H1 (cell line): Measurements from ENCODE around the gene GTF3C5. TPM values are rescaled to one million over a fixed set of nuclear protein-coding genes. Genes with fewer than 3 reads are reported as not detected.

Experiments used
- CTCF ChIA-PET: fragments of 300-600 bp; sonication (Branson Sonifier 250); formaldehyde crosslinking; loops from one replicate; lab custom pipeline; 2021; ENCODE audit not compliant: partially characterized antibody; lab: Charles Lee
- POLR2A ChIA-PET: fragments of 300-600 bp; sonication (Branson Sonifier 250); formaldehyde crosslinking; loops from one replicate; lab custom pipeline; 2021; ENCODE audit warnings: inconsistent platforms; ENCODE audit not compliant: partially characterized antibody; lab: Charles Lee
- DNase-seq, 2 experiments: peaks; one replicate each; pipeline versions ENCODE4 v3.0.0 to v3.0.0-alpha.2; 2010 to 2022; ENCODE audit warnings: low spot score in 2 of 2, low read depth in 1 of 2, mixed read lengths in 1 of 2
- FAIRE-seq: peaks from 2 replicates; lab custom pipeline; 2011; peaks lifted over from hg19 to GRCh38; lab: Jason Lieb, UNC
- H2AFZ ChIP-seq: 2 replicates; pipeline ENCODE4 v1.8.1; 2012; ENCODE audit warnings: low read length, inconsistent platforms
- H2AK5ac ChIP-seq: 2 replicates; pipeline ENCODE4 v1.6.1; 2013; ENCODE audit warnings: low read depth, low read length
- H2BK120ac ChIP-seq: replicated peaks from 2 replicates; pipeline ENCODE3; 2013; ENCODE audit warnings: low read depth, low read length, inconsistent platforms
- H2BK12ac ChIP-seq: 2 replicates; pipeline ENCODE4 v1.6.1; 2013; ENCODE audit warnings: low read depth, low read length
- H2BK15ac ChIP-seq: 2 replicates; pipeline ENCODE4 v1.6.1; 2013; ENCODE audit warnings: low read length
- H2BK20ac ChIP-seq: 2 replicates; pipeline ENCODE4 v1.6.1; 2013; ENCODE audit warnings: low read length
- H2BK5ac ChIP-seq: 2 replicates; pipeline ENCODE4 v1.6.1; 2013; ENCODE audit warnings: low read depth, low read length
- H3K14ac ChIP-seq: 2 replicates; pipeline ENCODE4 v1.6.1; 2013; ENCODE audit warnings: inconsistent platforms; ENCODE audit not compliant: insufficient read length
- H3K18ac ChIP-seq: 2 replicates; pipeline ENCODE4 v1.6.1; 2013; ENCODE audit warnings: low read length; ENCODE audit errors: extremely low read depth
- H3K23ac ChIP-seq: 2 replicates; pipeline ENCODE4 v1.6.1; 2013; ENCODE audit warnings: inconsistent platforms; ENCODE audit not compliant: insufficient read length
- H3K23me2 ChIP-seq: 2 replicates; pipeline ENCODE4 v1.6.1; 2013; ENCODE audit warnings: low read depth, low read length
- H3K27ac ChIP-seq: 2 replicates; pipeline ENCODE4 v1.6.1; 2011; ENCODE audit warnings: low read depth, low read length, inconsistent platforms
- H3K27me3 ChIP-seq, 4 experiments: replicated peaks in 1 of 4; 1 replicate in 1 of 4; 2 replicates in 3 of 4; pipeline versions ENCODE4 v1.6.1 to v1.8.1; 2011 to 2013; ENCODE audit warnings: low read length in 3 of 4, mild to moderate bottlenecking in 3 of 4, inconsistent platforms in 2 of 4, mixed read lengths in 2 of 4, moderate library complexity in 1 of 4; ENCODE audit not compliant: control insufficient read depth in 3 of 4, insufficient read depth in 3 of 4; ENCODE audit errors: extremely low read depth in 1 of 4
- H3K36me3 ChIP-seq, 4 experiments: 2 replicates each; pipeline versions ENCODE4 v1.6.1 to v1.8.1; 2011 to 2013; ENCODE audit warnings: mild to moderate bottlenecking in 4 of 4, low read length in 3 of 4, moderate library complexity in 2 of 4, control low read depth in 1 of 4, inconsistent platforms in 1 of 4; ENCODE audit not compliant: insufficient read depth in 4 of 4, control insufficient read depth in 2 of 4
- H3K4ac ChIP-seq: replicated peaks from 2 replicates; pipeline ENCODE3; 2013; ENCODE audit warnings: low read length, low read depth, mixed read lengths, inconsistent platforms; ENCODE audit not compliant: insufficient read length
- H3K4me1 ChIP-seq, 4 experiments: replicated peaks in 1 of 4; 1 replicate in 1 of 4; 2 replicates in 3 of 4; pipeline versions ENCODE4 v1.6.1 to v1.8.1; 2011 to 2013; ENCODE audit warnings: low read length in 3 of 4, inconsistent platforms in 2 of 4, mixed read lengths in 1 of 4; ENCODE audit not compliant: insufficient read depth in 4 of 4, control insufficient read depth in 3 of 4
- H3K4me2 ChIP-seq, 2 experiments: 2 replicates each; pipeline versions ENCODE4 v1.6.1 to v1.8.1; 2011 to 2013; ENCODE audit warnings: low read depth in 2 of 2, low read length in 2 of 2, control low read depth in 1 of 2, inconsistent platforms in 1 of 2, mild to moderate bottlenecking in 1 of 2; ENCODE audit not compliant: insufficient read depth in 1 of 2
- H3K4me3 ChIP-seq, 4 experiments: fragments of 200-600, 300-600 bp in 1 of 4; sonication (generic), shearing (Covaris generic), sonication (Bioruptor Twin) in 1 of 4; 2 replicates each; pipeline versions ENCODE4 v1.5.1 to v1.8.1; 2011 to 2016; ENCODE audit warnings: low read length in 4 of 4, low read depth in 3 of 4, control low read depth in 2 of 4, inconsistent platforms in 2 of 4, mild to moderate bottlenecking in 2 of 4, mixed read lengths in 1 of 4, moderate library complexity in 1 of 4; ENCODE audit not compliant: insufficient read depth in 2 of 4; ENCODE audit errors: extremely low read depth in 1 of 4
- H3K56ac ChIP-seq: replicated peaks from 2 replicates; pipeline ENCODE3; 2013; ENCODE audit warnings: low read depth, mild to moderate bottlenecking, mixed read lengths, low read length, inconsistent platforms; ENCODE audit not compliant: insufficient read length
- H3K79me1 ChIP-seq: 2 replicates; pipeline ENCODE4 v1.6.1; 2013; ENCODE audit warnings: low read depth, low read length, control low read depth
- H3K79me2 ChIP-seq, 2 experiments: 2 replicates each; pipeline versions ENCODE4 v1.6.1 to v1.8.1; 2012 to 2013; ENCODE audit warnings: low read length in 2 of 2, mild to moderate bottlenecking in 2 of 2, inconsistent platforms in 1 of 2; ENCODE audit not compliant: insufficient read depth in 2 of 2, control insufficient read depth in 1 of 2
- H3K9ac ChIP-seq, 4 experiments: replicated peaks in 1 of 4; 1 replicate in 1 of 4; 2 replicates in 3 of 4; pipeline versions ENCODE4 v1.6.1 to v1.8.1; 2011 to 2013; ENCODE audit warnings: low read depth in 3 of 4, low read length in 3 of 4, control low read depth in 2 of 4, mild to moderate bottlenecking in 2 of 4, moderate library complexity in 2 of 4, inconsistent platforms in 1 of 4; ENCODE audit errors: extremely low read depth in 1 of 4
- H3K9me3 ChIP-seq, 2 experiments: 2 replicates each; pipeline versions ENCODE4 v1.6.1 to v1.8.1; 2012 to 2013; ENCODE audit warnings: mild to moderate bottlenecking in 2 of 2, moderate library complexity in 2 of 2, control low read depth in 1 of 2, inconsistent platforms in 1 of 2, low read depth in 1 of 2, low read length in 1 of 2, mixed read lengths in 1 of 2; ENCODE audit not compliant: insufficient read depth in 2 of 2
- H4K20me1 ChIP-seq, 2 experiments: replicated peaks in 1 of 2; 2 replicates each; pipeline versions ENCODE3 to v1.8.1; 2011 to 2013; ENCODE audit warnings: inconsistent platforms in 2 of 2, low read length in 2 of 2, mild to moderate bottlenecking in 1 of 2; ENCODE audit not compliant: insufficient read depth in 2 of 2, control insufficient read depth in 1 of 2
- H4K5ac ChIP-seq: 2 replicates; pipeline ENCODE4 v1.6.1; 2013; ENCODE audit warnings: low read length, low read depth, mixed read lengths, inconsistent platforms; ENCODE audit not compliant: insufficient read length
- H4K8ac ChIP-seq: 2 replicates; pipeline ENCODE4 v1.8.0; 2013; ENCODE audit warnings: mild to moderate bottlenecking, moderate library complexity, low read length, inconsistent platforms; ENCODE audit not compliant: insufficient read depth; ENCODE audit errors: extremely low read depth
- H4K91ac ChIP-seq: replicated peaks from 2 replicates; pipeline ENCODE3; 2013; ENCODE audit warnings: low read length, mixed read lengths, inconsistent platforms; ENCODE audit not compliant: insufficient read length
- E2F6 ChIP-seq: IDR thresholded peaks from 2 replicates; pipeline ENCODE4 v1.6.1; 2012; ENCODE audit warnings: inconsistent platforms
- EP300 ChIP-seq, 2 experiments: IDR thresholded peaks; 1 replicate in 1 of 2; 2 replicates in 1 of 2; pipeline ENCODE4 v1.6.1; 2011 to 2012; ENCODE audit warnings: low read depth in 2 of 2, low read length in 2 of 2, mild to moderate bottlenecking in 2 of 2, borderline replicate concordance in 1 of 2, inconsistent platforms in 1 of 2, moderate library complexity in 1 of 2
- KDM1A ChIP-seq: fragments of 200-600, 300-600 bp; sonication (generic); IDR thresholded peaks from 2 replicates; pipeline ENCODE4 v1.7.1; 2016; ENCODE audit warnings: mild to moderate bottlenecking, low read length, borderline replicate concordance
- KDM5A ChIP-seq: fragments of 200-600 bp; IDR thresholded peaks from 2 replicates; pipeline ENCODE4 v1.7.1; 2012; ENCODE audit warnings: mild to moderate bottlenecking, low read length, inconsistent platforms, mixed read lengths
- SAP30 ChIP-seq: fragments of 300-600 bp; sonication (generic); IDR thresholded peaks from 2 replicates; pipeline ENCODE4 v1.7.1; 2012; ENCODE audit warnings: low read length, moderate library complexity, mild to moderate bottlenecking, inconsistent platforms; ENCODE audit not compliant: insufficient read depth, insufficient replicate concordance
- SIN3A ChIP-seq, 2 experiments: IDR thresholded peaks in 1 of 2; conservative IDR thresholded peaks in 1 of 2; 2 replicates each; pipeline ENCODE4 v1.6.1; 2011 to 2012; ENCODE audit warnings: low read length in 2 of 2, improper control_type of control experiment in 1 of 2, low read depth in 1 of 2, mild to moderate bottlenecking in 1 of 2
- SUZ12 ChIP-seq: fragments of 200-600 bp; sonication (generic); IDR thresholded peaks from 2 replicates; pipeline ENCODE4 v1.6.1; 2012; ENCODE audit warnings: mild to moderate bottlenecking, inconsistent platforms, low read length, moderate library complexity, mixed read lengths
- USF2 ChIP-seq: IDR thresholded peaks from 2 replicates; pipeline ENCODE4 v1.6.1; 2011; ENCODE audit warnings: low read length, improper control_type of control experiment
- ZNF274 ChIP-seq: IDR thresholded peaks from 2 replicates; pipeline ENCODE4 v1.7.0; 2012; ENCODE audit warnings: low read length, borderline replicate concordance; ENCODE audit errors: extremely low read depth
- WGBS, 2 experiments: shearing (Covaris generic) in 1 of 2; methylation state at CpG; one replicate each; pipeline versions ENCODE4 v1.1.6 to v1.1.7; 2013 to 2015; ENCODE audit warnings: low lambda C conversion rate in 2 of 2, mixed read lengths in 2 of 2, inconsistent platforms in 1 of 2, low coverage in 1 of 2, missing lambda C conversion rate in 1 of 2; ENCODE audit not compliant: insufficient replicate concordance in 2 of 2, insufficient coverage in 1 of 2, insufficient read length in 1 of 2; ENCODE audit errors: extremely low coverage in 1 of 2, missing lambda C conversion rate in 1 of 2; 5-methylcytosine and 5-hydroxymethylcytosine counted together
- polyA plus RNA-seq, 7 experiments: library from polyadenylated mRNA; depleted of rRNA in 3 of 7; stranded (reverse) in 5 of 7; unstranded in 2 of 7; fragments of >200 nt in 5 of 7; fragments of 200-250 nt in 2 of 7; gene quantifications; 1 replicate in 5 of 7; 2 replicates in 1 of 7; 4 replicates in 1 of 7; pipeline versions ENCODE4 v1.2.1 to v1.2.3, GENCODE V29; 2011 to 2013; ENCODE audit warnings: missing spikeins in 2 of 7, mixed read lengths in 2 of 7
- total RNA-seq: library from RNA; stranded (reverse); fragmentation: NEBNext Ultra II Directional; extraction: Animal tissue kit (Norgen Biotek cat#: 25700); gene quantifications from 2 replicates; pipeline ENCODE4 v1.2.1, GENCODE V29; 2021

The GTF3C5 gene
- total and polyA plus RNA-seq, 2 of the 8 experiments (the other 6 are each of a cell fraction or from before 2014, with no cell fraction given) = 78.7 to 87.1 TPM

- FAIRE-seq = no peak
- H2BK5ac ChIP-seq = no peak overlapping the region
- POLR2A ChIA-PET = interaction anchor here (0.9 kb wide), 1 partner anchor 13 kb away, joined by 3 read pairs; the partner anchor contains the start of gene GTF3C5
- H3K9me3 ChIP-seq = no peaks in the 10 kb centered on the region
- no peak overlapping the region for H2BK120ac ChIP-seq
- no peaks in the 10 kb centered on the region for H3K23me2 ChIP-seq
- H3K23ac ChIP-seq = no peak overlapping the region
- no peak overlapping the region for H3K4ac ChIP-seq
- peaks cover 0 to 17% of the 10 kb centered on the region in 2 experiments; a peak in 1 of 4 replicates for H3K79me2 ChIP-seq
- TF ChIP-seq SUZ12 = no peak
- no peak for TF ChIP-seq SIN3A (conservative IDR thresholded peaks at IDR 0.05 in 1 of 2, IDR thresholded peaks at IDR 0.05 in 1 of 2; ENCODE audit: low read depth in 1 of 2, low read length in 2 of 2)
- TF ChIP-seq KDM1A = no peak
- TF ChIP-seq ZNF274 = no peak
- no peak for TF ChIP-seq USF2
- TF ChIP-seq EP300 (IDR thresholded peaks at IDR 0.05; ENCODE audit: borderline replicate concordance in 1 of 2, low read depth in 2 of 2, low read length in 2 of 2) = no peak
- TF ChIP-seq E2F6 = no peak
- TF ChIP-seq SAP30 = no peak
- TF ChIP-seq KDM5A = no peak
- TF ChIP-seq, all 59 proteins: peak for 0
- Histone ChIP-seq H3K4me1 (no peaks in the 10 kb centered on the region), H3K4me3 (no peak overlapping the region), H3K4me2 (no peak overlapping the region), H2AFZ (no peak overlapping the region), H3K27me3 (no peaks in the 10 kb centered on the region), H2BK12ac (no peak overlapping the region), H3K9ac (no peak overlapping the region), H3K27ac (no peak overlapping the region), H4K8ac (no peak overlapping the region), H4K91ac (no peak overlapping the region), H3K56ac (no peak overlapping the region), H2AK5ac (no peak overlapping the region), H3K36me3 (peaks cover 19 to 43% (median 32%) of the 10 kb centered on the region in 4 experiments), H3K79me1 (peaks cover 4% of the 10 kb centered on the region), H4K20me1 (peaks cover 6 to 22% of the 10 kb centered on the region in 2 experiments), H3K18ac (no peak overlapping the region), H4K5ac (no peak overlapping the region), H3K14ac (no peak overlapping the region), H2BK20ac (no peak overlapping the region), H2BK15ac (no peak overlapping the region)
- 91% methylated on average over 6 of the region's 6 CpGs; no CpG with 5 or more reads in 1 of the 2 experiments for WGBS, 2 experiments
- CTCF ChIA-PET = interaction anchor here (0.6 to 4.6 kb wide), 4 partner anchors 9 to 103 kb away, joined by 3 to 23 read pairs (median 4); no protein-coding TSS in a partner anchor
- DNase-seq = no peak
Observed at GRCh38 chr9:133044125-133044524, 13.3 kb downstream of the GTF3C5 start.
